Neural progenitor cell (in vitro differentiated cells): ENCODE results near the gene PTCD3. TPM values are rescaled to one million over a fixed set of nuclear protein-coding genes. Genes with fewer than 3 reads are reported as not detected.

ENCODE experiments used
- DNase-seq: peaks from one replicate; pipeline ENCODE4 v3.0.0-alpha.2; 2016; ENCODE audit warnings: low spot score
- H2AFZ ChIP-seq: fragments of 200-600 bp; sonication (generic); replicated peaks from 2 replicates; pipeline ENCODE4 v1.6.1; 2016; ENCODE audit warnings: antibody characterized with exemption
- H3F3A ChIP-seq: fragments of 200-600 bp; sonication (generic); 2 replicates; pipeline ENCODE4 v1.6.1; 2016; ENCODE audit warnings: antibody characterized with exemption, low read depth
- H3K27ac ChIP-seq: fragments of 200-600 bp; sonication (generic); 2 replicates; pipeline ENCODE4 v1.5.1; 2016; ENCODE audit warnings: mild to moderate bottlenecking
- H3K27me3 ChIP-seq: fragments of 200-600 bp; sonication (generic); 2 replicates; pipeline ENCODE4 v1.6.1; 2016; ENCODE audit warnings: mild to moderate bottlenecking, moderate library complexity
- H3K36me3 ChIP-seq: fragments of 200-600 bp; sonication (generic); 2 replicates; pipeline ENCODE4 v1.5.1; 2016
- H3K4me1 ChIP-seq: fragments of 200-600 bp; sonication (generic); 2 replicates; pipeline ENCODE4 v1.6.1; 2016; ENCODE audit warnings: mixed run types
- H3K4me2 ChIP-seq: fragments of 200-600 bp; sonication (generic); 2 replicates; pipeline ENCODE4 v1.6.1; 2016
- H3K4me3 ChIP-seq: fragments of 200-600 bp; sonication (generic); 2 replicates; pipeline ENCODE4 v1.5.1; 2016
- H3K79me2 ChIP-seq: fragments of 200-600 bp; sonication (generic); 2 replicates; pipeline ENCODE4 v1.6.1; 2016; ENCODE audit warnings: low read depth
- H3K9ac ChIP-seq: fragments of 200-600 bp; sonication (generic); 2 replicates; pipeline ENCODE4 v1.6.1; 2016
- H3K9me3 ChIP-seq: fragments of 200-600 bp; sonication (generic); 2 replicates; pipeline ENCODE4 v1.5.1; 2016; ENCODE audit warnings: low read depth
- H4K20me1 ChIP-seq: fragments of 200-600 bp; sonication (generic); 2 replicates; pipeline ENCODE4 v1.6.1; 2016; ENCODE audit warnings: low read depth
- H3K27ac Mint-ChIP-seq: 3 replicates; pipeline ENCODE4 v1.8.0; 2021; ENCODE audit warnings: mixed read lengths
- H3K27me3 Mint-ChIP-seq: 2 replicates; pipeline ENCODE4 v1.8.0; 2022; ENCODE audit warnings: low read depth, mild to moderate bottlenecking, inconsistent platforms, moderate library complexity, mixed read lengths; ENCODE audit not compliant: insufficient read depth
- H3K36me3 Mint-ChIP-seq: 3 replicates; pipeline ENCODE4 v1.8.0; 2021; ENCODE audit warnings: mixed read lengths
- H3K4me1 Mint-ChIP-seq: 3 replicates; pipeline ENCODE4 v1.8.0; 2021; ENCODE audit warnings: mixed read lengths
- H3K4me3 Mint-ChIP-seq: 3 replicates; pipeline ENCODE4 v1.8.0; 2021; ENCODE audit warnings: mild to moderate bottlenecking, moderate library complexity, mixed read lengths
- H3K9me3 Mint-ChIP-seq: 3 replicates; pipeline ENCODE4 v1.8.0; 2020; ENCODE audit warnings: mixed read lengths
- EZH2 ChIP-seq: fragments of 200-600 bp; sonication (generic); IDR thresholded peaks from 2 replicates; pipeline ENCODE4 v1.6.1; 2017; ENCODE audit warnings: antibody characterized with exemption, mild to moderate bottlenecking, moderate library complexity
- EZH2phosphoT487 ChIP-seq: fragments of 200-600 bp; sonication (generic); IDR thresholded peaks from 2 replicates; pipeline ENCODE4 v1.6.1; 2017; ENCODE audit warnings: antibody characterized with exemption
- total RNA-seq: library from RNA; depleted of rRNA; stranded (reverse); fragments of >200 nt; gene quantifications from 2 replicates; pipeline ENCODE4 v1.2.3, GENCODE V29; 2015; ENCODE audit warnings: low replicate concordance
- TF ChIP-seq, protein P1 (sequence below): fragments of 200-600 bp; sonication (generic); IDR thresholded peaks from 2 replicates; pipeline ENCODE4 v1.5.1; 2017; ENCODE audit warnings: antibody characterized with exemption, mild to moderate bottlenecking

The PTCD3 gene
- total RNA-seq, 1 donor from 2014 or later: 269 TPM

DNA sequence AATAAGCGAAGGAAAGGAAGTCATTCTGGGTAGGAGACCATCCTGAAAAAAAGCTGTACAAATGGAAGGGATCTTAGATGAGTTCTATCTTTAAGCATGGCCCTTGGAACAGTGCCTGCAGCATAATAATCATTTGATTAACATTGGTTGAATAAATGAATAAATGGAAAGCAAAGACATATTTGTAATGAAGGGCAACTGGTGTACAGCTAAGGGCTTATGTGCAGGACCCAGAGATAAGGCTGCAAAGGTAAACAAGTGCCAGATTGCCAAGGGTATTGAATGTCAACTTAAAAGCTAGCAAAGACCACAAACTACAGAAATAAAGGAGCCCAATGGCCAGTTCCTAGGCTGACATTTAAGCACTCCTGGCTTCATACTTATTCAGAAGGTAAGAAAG lies 69.8 kb downstream of the PTCD3 start:
- peaks cover 18% of the 10 kb centered on the region for H3K36me3 Mint-ChIP-seq
- H3K27me3 Mint-ChIP-seq: no peaks in the 10 kb centered on the region
- no peak for TF ChIP-seq EZH2
- TF ChIP-seq EZH2phosphoT487: no peak
- TF ChIP-seq, protein P1, sequence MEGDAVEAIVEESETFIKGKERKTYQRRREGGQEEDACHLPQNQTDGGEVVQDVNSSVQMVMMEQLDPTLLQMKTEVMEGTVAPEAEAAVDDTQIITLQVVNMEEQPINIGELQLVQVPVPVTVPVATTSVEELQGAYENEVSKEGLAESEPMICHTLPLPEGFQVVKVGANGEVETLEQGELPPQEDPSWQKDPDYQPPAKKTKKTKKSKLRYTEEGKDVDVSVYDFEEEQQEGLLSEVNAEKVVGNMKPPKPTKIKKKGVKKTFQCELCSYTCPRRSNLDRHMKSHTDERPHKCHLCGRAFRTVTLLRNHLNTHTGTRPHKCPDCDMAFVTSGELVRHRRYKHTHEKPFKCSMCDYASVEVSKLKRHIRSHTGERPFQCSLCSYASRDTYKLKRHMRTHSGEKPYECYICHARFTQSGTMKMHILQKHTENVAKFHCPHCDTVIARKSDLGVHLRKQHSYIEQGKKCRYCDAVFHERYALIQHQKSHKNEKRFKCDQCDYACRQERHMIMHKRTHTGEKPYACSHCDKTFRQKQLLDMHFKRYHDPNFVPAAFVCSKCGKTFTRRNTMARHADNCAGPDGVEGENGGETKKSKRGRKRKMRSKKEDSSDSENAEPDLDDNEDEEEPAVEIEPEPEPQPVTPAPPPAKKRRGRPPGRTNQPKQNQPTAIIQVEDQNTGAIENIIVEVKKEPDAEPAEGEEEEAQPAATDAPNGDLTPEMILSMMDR: no peak
- Histone ChIP-seq H3K4me1 (no peaks in the 10 kb centered on the region), H3K4me2 (no peak overlapping the region), H2AFZ (no peak overlapping the region), H3F3A (no peaks in the 10 kb centered on the region), H3K9ac (no peak overlapping the region), H3K27me3 (no peaks in the 10 kb centered on the region), H3K9me3 (no peaks in the 10 kb centered on the region), H3K27ac (no peak overlapping the region), H4K20me1 (peaks cover 8% of the 10 kb centered on the region), H3K4me3 (no peak overlapping the region), H3K36me3 (peaks cover 12% of the 10 kb centered on the region), H3K79me2 (peaks cover 5% of the 10 kb centered on the region)
- no peaks in the 10 kb centered on the region for H3K9me3 Mint-ChIP-seq
- H3K4me3 Mint-ChIP-seq: no peak overlapping the region
- no peak for DNase-seq
- H3K4me1 Mint-ChIP-seq: no peaks in the 10 kb centered on the region
- H3K27ac Mint-ChIP-seq: no peak overlapping the region

DNA sequence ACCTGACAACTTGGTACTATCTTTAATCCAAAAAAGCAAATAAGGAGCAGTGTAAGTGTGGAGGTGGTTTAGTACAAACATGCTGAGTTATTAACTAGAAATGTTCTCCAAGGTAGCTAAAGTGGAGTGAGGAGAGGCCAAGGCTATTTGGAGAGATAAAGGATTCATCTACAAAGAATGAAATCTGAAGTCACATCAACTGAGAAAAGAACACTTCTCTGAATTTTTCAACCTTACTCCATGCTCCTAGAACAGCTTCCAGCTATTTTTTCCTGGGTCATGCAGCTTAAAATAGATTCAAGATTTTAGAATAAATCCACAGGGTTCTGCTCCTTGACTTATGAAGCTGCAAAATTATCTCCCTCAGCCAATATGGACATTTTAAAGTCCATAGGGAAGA lies 70.6 kb downstream of the PTCD3 start:
- Mint-ChIP-seq H3K4me3 (no peak overlapping the region), H3K27ac (no peak overlapping the region), H3K27me3 (no peaks in the 10 kb centered on the region), H3K9me3 (no peaks in the 10 kb centered on the region), H3K36me3 (peaks cover 18% of the 10 kb centered on the region), H3K4me1 (no peaks in the 10 kb centered on the region)
- no peaks in the 10 kb centered on the region for H3K27me3 ChIP-seq
- no peaks in the 10 kb centered on the region for H3K9me3 ChIP-seq
- no peak overlapping the region for H3K4me2 ChIP-seq
- DNase-seq: no peak
- TF ChIP-seq EZH2phosphoT487 (no peak), EZH2 (no peak)
- TF ChIP-seq, protein P1: no peak
- peaks cover 12% of the 10 kb centered on the region for H3K79me2 ChIP-seq
- H3K27ac ChIP-seq: no peak overlapping the region
- no peaks in the 10 kb centered on the region for H3K4me1 ChIP-seq
- peaks cover 13% of the 10 kb centered on the region for H4K20me1 ChIP-seq
- H2AFZ ChIP-seq: no peak overlapping the region
- H3K4me3 ChIP-seq: no peak overlapping the region
- H3K36me3 ChIP-seq: peaks cover 10% of the 10 kb centered on the region
- no peaks in the 10 kb centered on the region for H3F3A ChIP-seq
- H3K9ac ChIP-seq: no peak overlapping the region

DNA sequence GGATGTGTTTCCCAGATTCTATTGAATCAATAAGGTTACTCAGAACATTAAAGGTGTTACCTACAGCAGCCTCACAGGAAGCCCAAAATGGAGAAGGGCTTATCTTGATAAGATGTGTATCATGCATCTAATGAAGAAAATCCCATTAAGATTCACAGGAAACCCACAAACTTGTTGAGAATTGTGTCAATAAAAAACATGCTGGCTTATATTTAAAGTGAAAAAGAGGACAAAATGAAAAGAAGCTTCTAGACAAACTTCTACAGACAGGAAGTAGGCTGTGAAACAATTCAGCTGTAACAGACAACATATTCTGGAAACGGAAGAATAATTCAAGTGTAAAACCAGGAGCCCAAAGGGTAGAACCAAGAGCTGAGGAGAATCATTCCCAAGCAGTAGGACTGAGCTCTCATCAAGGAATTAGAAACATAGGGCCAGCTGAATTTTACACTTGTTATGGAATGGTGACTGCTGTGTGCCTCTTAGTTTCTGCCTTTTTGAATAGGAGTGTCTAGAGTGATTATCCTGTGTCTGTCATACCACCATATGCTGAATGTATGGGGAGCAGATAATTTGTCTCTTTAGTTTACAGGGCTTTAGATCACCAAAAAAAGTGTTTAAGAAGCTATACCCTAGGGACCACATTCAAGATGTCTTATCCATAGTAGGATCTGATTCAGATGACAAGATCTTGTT lies 79.6 kb downstream of the PTCD3 start:
- DNase-seq: no peak
- Histone ChIP-seq H4K20me1 (peaks cover 77% of the 10 kb centered on the region), H3K27me3 (no peaks in the 10 kb centered on the region), H3K9me3 (no peaks in the 10 kb centered on the region), H3K9ac (no peak overlapping the region), H2AFZ (no peak overlapping the region), H3K27ac (no peak overlapping the region), H3F3A (no peaks in the 10 kb centered on the region), H3K4me3 (no peak overlapping the region), H3K4me2 (no peak overlapping the region), H3K36me3 (no peaks in the 10 kb centered on the region), H3K4me1 (no peaks in the 10 kb centered on the region), H3K79me2 (peaks cover 100% of the 10 kb centered on the region)
- H3K27me3 Mint-ChIP-seq: peaks cover 2% of the 10 kb centered on the region
- no peak overlapping the region for H3K27ac Mint-ChIP-seq
- H3K4me1 Mint-ChIP-seq: peaks cover 3% of the 10 kb centered on the region
- H3K9me3 Mint-ChIP-seq: no peaks in the 10 kb centered on the region
- peaks cover 8% of the 10 kb centered on the region for H3K36me3 Mint-ChIP-seq
- TF ChIP-seq, protein P1: no peak
- no peak for TF ChIP-seq EZH2
- TF ChIP-seq EZH2phosphoT487: no peak
- H3K4me3 Mint-ChIP-seq: no peak overlapping the region
